Activated CD4-positive, alpha-beta T cell treated with anti-CD3 and anti-CD28 coated beads, Interleukin-2, Interleukin-4, amounts not matched to agents 100 ng/mL and 50 ng/mL, durations not matched to agents 16 hours and 8 hours (primary cell): Measurements from ENCODE around the gene PITPNC1.
"Not testable (repeated sequence)": the region's sequence is repeated elsewhere in the genome, so short reads cannot be mapped to it uniquely, and the experiment has no call there.

Experiments used
- DNase-seq: peaks from one replicate; pipeline ENCODE4 v3.0.0-alpha.2; 2020; ENCODE audit warnings: low spot score

Gene PITPNC1

DNA sequence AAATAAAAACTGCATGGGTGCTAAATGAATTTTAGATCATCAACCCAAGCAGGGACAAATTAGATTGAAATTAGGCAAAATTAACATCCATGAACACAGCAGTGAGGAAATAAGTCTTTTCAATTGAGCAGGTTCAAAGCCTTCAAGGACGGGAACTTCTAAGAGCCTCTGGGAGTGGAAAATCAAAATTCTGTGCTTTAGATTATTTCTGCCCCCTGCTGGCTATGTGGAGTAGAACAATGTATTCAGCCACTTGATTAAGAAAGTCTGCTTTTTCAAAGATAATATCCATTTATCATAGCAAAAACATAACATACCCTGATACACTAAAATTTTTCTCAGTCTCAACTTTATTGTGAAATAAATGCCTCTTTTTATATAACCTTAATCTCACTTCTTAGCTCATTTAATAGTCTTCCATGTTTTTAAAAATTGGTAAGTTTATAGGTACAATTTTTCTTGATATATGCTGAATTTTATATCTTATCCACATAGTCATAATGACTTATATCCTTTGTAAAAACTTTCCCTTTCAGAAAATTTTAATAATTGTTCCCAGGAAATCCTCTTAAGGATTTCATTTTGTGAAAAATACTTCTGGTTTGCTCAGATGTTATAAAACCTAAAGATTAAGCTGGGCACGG, 312.6 kb downstream of the PITPNC1 start:
- DNase-seq, result peak; percentile 65

DNA sequence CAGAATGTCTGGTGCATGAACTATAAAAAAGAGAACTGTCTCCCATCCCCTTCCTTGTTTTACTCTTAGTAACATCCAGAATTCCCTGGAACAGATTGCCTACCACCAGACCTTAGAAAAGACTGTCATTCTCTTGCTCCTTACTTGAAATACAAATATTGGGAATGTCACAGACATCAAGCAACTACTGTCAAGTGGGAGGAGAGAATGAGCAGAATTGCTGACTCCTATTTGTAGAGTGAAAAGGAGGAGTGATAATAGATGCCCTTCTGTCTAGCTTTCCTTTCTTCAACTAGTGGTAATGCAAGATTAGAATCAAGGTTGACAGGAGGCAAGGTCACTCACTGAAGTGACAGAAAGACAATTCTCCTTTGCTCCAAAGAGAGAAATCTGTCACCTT, 316.7 kb downstream of the PITPNC1 start:
- DNase-seq, result no peak

DNA sequence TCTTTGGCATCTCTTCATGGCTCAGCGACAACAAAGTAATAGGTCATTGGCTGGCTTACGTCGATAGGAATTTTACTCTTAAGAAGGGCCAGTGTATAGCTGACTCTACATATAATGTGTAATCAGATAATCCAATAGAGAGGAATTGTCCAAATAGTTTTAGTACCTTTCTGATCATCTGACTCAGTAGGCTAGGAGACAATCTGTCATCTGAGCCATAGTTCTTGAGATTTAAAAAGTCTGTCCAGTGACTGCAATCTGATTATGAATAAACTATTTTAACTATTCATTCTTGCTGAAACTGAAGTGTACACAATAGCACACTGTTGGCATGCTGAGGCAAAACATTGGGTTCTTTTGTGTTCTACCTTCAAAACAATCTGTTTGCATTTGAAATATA, 319.3 kb downstream of the PITPNC1 start:
- DNase-seq, result no peak

GRCh38 chr17:67696853-67697498, 319.9 kb downstream of the PITPNC1 start:
- no peak for DNase-seq

DNA sequence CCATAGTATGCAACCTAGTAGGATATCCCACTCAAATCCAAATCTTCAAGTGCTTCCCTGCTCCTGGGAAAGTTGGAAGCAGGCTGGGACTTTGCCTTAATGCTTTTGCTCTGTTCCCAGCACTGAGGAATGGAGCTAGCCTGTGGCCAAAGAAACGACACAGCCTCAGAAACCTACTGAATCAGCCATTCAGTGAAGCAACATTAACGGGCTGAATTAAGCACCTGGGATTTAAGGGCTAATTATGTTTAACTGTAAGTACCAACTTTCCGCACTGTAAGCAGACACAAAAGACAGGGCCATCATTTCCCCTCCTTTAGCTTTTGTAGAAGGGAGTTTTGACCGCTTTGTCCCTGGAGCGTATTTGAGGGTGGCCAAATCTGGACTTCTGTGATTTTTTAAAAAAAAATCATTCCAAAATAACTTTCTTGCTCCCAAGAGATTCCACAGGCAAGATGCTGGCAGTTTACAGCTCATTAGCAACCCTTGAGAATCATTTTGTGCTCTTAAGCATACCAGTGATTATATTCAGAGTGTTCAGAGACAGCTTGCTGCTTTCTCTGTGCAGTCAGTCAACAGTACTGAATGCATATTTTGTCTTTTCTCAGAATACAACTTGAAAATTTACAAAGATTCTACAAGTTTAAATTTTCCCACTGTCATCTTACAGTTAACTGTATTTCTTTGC, 323.1 kb downstream of the PITPNC1 start:
- DNase-seq, result no peak

- DNase-seq, result no peak
Observed at GRCh38 chr17:67700725-67701119, 323.6 kb downstream of the PITPNC1 start.

DNA sequence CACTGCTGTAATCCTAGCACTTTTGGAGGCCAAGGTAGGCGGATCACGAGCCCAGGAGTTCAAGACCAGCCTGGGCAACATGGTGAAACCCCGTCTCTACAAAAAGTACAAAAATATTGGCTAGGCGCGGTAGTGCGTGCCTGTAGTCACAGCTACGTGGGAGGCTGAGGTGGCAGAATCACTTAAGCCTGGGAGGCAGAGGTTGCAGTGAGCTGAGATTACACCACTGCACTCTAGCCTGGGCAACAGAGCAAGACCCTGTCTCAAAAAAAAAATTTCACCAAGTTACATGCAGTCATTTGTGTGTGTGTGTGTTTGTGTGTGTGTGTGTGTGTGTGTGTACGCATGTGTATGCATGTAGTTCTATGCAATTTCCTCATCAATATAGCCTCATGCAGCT, 325.8 kb downstream of the PITPNC1 start:
- not testable (repeated sequence) for DNase-seq

- no peak for DNase-seq
Observed at GRCh38 chr17:67707442-67707841, 330.4 kb downstream of the PITPNC1 start.

DNA sequence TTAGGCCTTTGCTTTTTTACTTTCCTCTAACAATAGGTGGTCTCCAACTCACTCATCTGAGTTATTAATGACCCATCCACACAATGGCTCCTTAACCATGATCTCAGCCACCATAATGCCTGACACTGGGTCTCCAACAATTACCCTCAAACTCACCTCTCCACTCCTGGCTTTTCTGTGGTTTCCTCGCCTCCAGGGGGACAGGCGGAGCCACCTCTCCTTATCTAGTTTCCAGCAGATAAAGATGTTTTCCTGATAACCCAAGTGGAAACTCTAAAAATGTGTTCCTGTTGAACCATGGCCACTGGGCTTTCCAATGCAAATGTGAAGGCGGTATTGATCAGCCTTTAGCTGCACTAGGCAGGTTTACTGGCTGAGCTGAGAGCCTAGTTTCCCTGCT, 331.3 kb downstream of the PITPNC1 start:
- DNase-seq, result no peak

DNA sequence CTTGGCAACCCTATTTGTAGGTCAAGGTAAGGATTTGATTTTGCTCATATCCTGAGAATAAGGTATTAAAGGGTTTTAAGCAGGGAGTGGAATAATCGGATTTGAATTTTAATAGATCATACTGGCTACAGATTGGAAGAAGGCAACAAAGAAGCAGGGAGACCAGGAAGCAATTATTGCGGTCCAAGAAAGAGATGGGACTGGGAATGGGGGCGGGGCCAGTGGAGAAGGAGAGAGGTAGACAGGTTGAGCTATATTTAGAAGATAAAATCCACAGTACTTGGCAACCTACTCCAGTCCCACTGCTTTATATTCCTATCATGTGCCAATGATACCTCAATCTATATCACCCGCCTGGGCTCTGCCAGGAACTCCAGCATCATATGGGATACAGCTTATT, 334.8 kb downstream of the PITPNC1 start:
- DNase-seq, result no peak

GRCh38 chr17:67712375-67712774, 335.3 kb downstream of the PITPNC1 start:
- no peak for DNase-seq

GRCh38 chr17:67713169-67713568, 336.1 kb downstream of the PITPNC1 start:
- DNase-seq, result no peak

- no peak for DNase-seq
Observed at GRCh38 chr17:67716405-67716798, 339.3 kb downstream of the PITPNC1 start.

DNA sequence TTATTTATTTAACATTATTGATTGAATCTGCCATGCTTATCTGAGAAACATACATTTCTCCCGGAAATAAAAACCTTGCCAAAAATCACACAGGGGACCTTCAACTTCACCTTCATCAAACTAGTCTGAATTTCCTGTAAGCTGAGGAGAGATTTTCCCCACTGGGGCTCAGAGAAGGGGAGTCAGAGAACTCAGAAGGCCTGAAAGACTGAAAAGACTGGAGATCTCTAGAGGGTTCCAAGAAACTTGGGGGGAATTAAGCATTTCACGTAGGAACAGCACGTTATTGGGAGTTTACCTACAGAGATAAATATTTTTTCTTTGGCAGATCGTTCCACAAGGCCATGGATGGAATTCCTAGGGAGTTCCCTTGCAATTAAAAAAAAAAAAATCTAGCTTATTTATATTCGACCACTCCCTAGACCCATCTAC, 340.1 kb downstream of the PITPNC1 start:
- DNase-seq, result no peak

DNA sequence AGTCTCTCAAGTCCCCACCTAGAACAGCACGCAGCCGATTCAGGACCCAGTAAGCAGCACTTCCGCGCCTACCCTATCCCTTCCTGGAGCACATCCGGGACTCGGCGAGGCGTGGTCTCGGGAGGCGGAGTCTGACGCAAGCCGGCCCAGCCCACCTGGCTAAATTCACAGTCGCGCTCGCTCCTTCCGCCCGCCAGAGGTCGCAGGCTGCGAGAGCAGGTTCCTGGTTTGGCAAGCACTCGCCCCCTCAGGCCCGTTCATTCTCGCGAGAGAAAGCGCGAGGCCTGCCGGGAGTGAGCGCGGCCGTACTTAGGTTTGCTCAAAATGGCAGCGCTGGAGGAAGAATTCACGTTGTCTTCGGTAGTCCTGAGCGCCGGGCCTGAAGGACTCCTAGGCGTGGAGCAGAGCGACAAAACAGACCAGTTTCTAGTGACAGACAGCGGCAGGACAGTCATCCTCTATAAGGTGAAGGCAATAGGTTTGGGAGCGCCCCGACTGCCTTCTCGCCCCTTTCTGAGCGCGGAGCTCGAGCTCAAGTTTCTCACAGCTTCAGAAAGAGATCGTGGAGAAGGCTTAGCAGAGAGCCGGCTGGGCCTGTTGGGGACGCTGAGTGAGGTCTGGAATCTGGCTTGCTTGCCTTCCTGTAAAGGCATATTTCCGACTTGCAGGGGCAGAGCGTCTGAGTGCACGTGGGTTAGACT, 340.7 kb downstream of the PITPNC1 start, which contains the start of gene NOL11:
TSS of gene NOL11 (plus strand) at position 313 of the 701 bp plus-strand sequence. CDS start at position 325, 12 bp downstream.
- peak; percentile 100 for DNase-seq

DNA sequence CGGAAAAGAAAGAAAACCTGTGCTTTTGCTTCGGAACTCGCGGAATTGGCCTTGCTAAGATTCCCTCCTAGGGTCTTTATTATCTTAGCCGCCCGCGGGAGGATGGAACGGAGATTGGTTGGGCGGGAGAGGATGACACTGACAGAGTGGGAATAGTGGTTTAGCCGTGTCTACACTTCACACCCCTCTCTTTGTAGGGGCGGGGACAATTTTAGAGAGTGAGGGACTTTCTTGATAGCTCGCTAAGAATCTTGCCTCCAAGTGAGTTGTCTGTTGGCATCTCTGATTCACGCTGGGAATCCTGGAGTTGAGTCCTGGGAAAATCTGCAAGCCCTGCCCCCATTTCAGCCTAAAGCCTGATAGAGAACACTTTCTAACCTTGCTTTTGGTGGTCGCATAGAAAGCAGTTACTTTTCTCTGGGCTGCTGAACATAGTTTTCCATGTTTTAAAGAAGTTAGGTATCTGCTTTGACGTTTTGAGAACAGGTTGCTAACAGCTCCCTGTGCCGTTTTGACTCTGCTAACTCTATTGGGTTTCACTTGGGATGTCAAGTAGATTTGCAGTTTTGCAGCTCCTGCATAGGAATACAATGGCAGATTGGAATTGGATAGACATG, 341.4 kb downstream of the PITPNC1 start:
- peak; percentile 44 for DNase-seq

- no peak for DNase-seq
Observed at GRCh38 chr17:67725373-67725791, 348.3 kb downstream of the PITPNC1 start.

DNA sequence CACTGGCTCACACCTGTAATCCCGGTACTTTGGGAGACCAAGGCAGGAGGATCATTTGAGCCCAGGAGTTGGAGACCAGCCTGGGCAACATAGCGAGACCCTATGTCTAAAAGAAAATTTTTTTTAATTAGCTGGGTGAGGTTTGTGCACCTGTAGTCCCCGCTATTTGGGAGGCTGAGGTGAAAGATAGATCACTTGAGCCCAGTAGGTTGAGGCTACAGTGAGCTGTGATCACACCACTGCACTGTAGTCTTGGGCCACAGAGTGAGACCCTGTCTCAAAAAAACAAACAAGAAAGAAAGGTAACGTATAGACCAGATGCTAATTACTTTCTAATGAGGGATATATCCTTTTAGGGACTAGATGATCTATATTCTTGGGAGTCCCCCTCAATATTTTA, 348.7 kb downstream of the PITPNC1 start:
- no peak for DNase-seq

DNA sequence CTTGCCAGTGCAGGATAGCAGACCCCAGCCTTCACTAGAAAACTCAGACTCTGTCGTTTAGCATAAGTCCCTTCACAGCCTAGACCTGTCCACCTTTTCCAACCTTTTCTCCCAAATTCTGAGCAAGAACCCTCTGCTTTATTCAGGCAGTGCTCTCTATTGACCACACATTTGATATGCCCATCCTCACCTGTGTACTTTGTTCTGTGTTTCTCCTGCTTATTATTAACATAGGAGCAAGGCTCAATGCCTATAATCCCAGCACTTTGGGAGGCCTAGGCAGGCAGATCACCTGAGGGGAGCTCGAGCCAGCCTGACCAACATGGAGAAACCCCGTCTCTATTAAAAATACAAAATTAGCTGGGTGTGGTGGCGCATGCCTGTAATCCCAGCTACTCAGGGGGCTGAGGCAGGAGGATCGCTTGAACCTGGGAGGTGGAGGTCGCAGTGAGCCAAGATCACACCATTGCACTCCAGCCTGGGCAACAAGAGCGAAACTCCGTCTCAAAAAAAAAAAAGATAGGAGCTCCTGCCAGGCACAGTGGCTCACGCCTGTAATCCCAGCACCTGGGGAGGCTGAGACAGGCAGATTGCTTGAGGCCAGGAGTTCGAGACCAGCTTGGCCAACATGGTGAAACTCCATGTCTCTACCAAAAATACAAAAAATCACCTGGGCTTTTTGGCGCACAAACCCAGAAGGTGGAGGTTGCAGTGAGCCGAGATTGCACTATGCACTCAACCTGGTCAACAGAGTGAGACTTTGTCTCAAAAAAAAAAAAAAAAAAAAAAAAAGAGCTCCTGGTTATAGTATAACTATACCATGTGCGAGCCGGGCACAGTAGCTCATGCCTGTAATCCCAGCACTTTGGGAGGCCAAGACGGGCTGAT, 350.3 kb downstream of the PITPNC1 start:
- DNase-seq, result not testable (repeated sequence)

- no peak for DNase-seq
Observed at GRCh38 chr17:67729903-67730302, 352.8 kb downstream of the PITPNC1 start.

- no peak for DNase-seq
Observed at GRCh38 chr17:67730731-67731130, 353.6 kb downstream of the PITPNC1 start.
